NT2/D1 (cell line): Measurements from ENCODE around the gene HSFX1.
"Not testable (repeated sequence)": the region's sequence is repeated elsewhere in the genome, so short reads cannot be mapped to it uniquely, and the experiment has no call there.

ENCODE experiments used
- DNase-seq: peaks from one replicate; pipeline ENCODE4 v3.0.0-alpha.2; 2011; ENCODE audit warnings: low read depth, low spot score
- H3K27me3 ChIP-seq: 2 replicates; pipeline ENCODE4 v1.6.0; 2011; ENCODE audit warnings: mild to moderate bottlenecking; ENCODE audit not compliant: insufficient read length, insufficient read depth
- H3K36me3 ChIP-seq: 2 replicates; pipeline ENCODE4 v1.6.1; 2011; ENCODE audit warnings: mild to moderate bottlenecking, low read length, mixed read lengths; ENCODE audit not compliant: insufficient read depth, insufficient read length
- H3K4me1 ChIP-seq: 2 replicates; pipeline ENCODE4 v1.5.1; 2011; ENCODE audit not compliant: insufficient read depth, insufficient read length
- H3K4me3 ChIP-seq: 2 replicates; pipeline ENCODE4 v1.5.1; 2011; ENCODE audit warnings: low read depth; ENCODE audit not compliant: insufficient read length
- H3K9ac ChIP-seq: 2 replicates; pipeline ENCODE4 v1.6.0; 2011; ENCODE audit warnings: low read depth; ENCODE audit not compliant: insufficient read length
- H3K9me3 ChIP-seq: 2 replicates; pipeline ENCODE4 v1.5.1; 2011; ENCODE audit warnings: mild to moderate bottlenecking, low read length; ENCODE audit not compliant: insufficient read depth
- SUZ12 ChIP-seq: IDR thresholded peaks from 2 replicates; pipeline ENCODE4 v1.6.1; 2011; ENCODE audit not compliant: insufficient read length, insufficient read depth; ENCODE audit errors: extremely low read depth
- YY1 ChIP-seq: IDR thresholded peaks from 2 replicates; pipeline ENCODE4 v1.6.1; 2011; ENCODE audit not compliant: insufficient read length, insufficient read depth
- ZNF274 ChIP-seq: IDR thresholded peaks from 2 replicates; pipeline ENCODE4 v1.6.1; 2011; ENCODE audit warnings: mild to moderate bottlenecking, low read depth, low read length

Gene HSFX1

DNA sequence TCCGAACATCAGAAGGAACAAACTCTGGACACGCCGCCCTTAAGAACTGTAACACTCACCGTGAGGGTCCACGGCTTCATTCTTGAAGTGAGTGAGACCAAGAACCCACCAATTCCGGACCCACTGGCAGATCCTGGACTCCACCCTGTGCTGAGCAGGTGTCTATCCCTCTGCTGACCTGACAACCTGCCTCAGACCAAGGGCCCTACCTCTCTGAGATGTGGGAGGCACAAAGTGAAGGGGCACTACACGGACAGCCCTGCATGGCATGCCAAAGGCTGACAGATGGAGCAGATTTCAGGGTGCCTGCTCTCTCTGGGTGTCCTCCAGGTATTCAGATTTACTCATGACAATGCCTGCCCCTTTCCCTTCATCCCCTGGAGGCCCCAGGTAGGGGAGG lies 14.0 kb upstream of the HSFX1 start:
- H3K4me3 ChIP-seq = no peak overlapping the region
- no peaks in the 10 kb centered on the region for H3K27me3 ChIP-seq
- no peak for DNase-seq
- TF ChIP-seq YY1 = no peak
- no peak for TF ChIP-seq SUZ12
- no peak for TF ChIP-seq ZNF274
- H3K9me3 ChIP-seq = no peaks in the 10 kb centered on the region
- no peak overlapping the region for H3K9ac ChIP-seq
- no peaks in the 10 kb centered on the region for H3K4me1 ChIP-seq
- H3K36me3 ChIP-seq = no peaks in the 10 kb centered on the region

DNA sequence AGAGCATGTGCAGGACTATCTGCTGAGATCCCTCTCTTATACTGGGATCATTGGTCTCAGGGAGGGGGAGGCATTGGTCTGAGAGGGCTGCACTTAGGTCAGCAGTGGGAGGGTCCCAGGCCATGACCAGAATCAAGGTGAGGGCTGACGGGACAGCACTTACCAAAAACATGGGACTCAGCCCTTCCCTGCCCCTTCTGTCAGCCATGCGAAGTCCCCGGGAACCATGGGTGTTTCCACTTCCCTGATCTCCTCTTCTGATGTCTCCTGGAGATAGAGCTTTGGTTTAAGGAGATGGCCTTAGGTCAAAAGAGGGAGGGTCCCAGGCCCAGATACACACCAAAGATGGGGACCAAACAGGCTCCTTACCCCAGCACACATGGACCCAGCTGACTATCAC lies 12.9 kb upstream of the HSFX1 start:
- Histone ChIP-seq H3K27me3 (no peaks in the 10 kb centered on the region), H3K9me3 (no peaks in the 10 kb centered on the region), H3K9ac (no peak overlapping the region), H3K4me1 (no peaks in the 10 kb centered on the region), H3K4me3 (no peak overlapping the region), H3K36me3 (no peaks in the 10 kb centered on the region)
- no peak for DNase-seq
- TF ChIP-seq SUZ12 (no peak), ZNF274 (no peak), YY1 (no peak)

DNA sequence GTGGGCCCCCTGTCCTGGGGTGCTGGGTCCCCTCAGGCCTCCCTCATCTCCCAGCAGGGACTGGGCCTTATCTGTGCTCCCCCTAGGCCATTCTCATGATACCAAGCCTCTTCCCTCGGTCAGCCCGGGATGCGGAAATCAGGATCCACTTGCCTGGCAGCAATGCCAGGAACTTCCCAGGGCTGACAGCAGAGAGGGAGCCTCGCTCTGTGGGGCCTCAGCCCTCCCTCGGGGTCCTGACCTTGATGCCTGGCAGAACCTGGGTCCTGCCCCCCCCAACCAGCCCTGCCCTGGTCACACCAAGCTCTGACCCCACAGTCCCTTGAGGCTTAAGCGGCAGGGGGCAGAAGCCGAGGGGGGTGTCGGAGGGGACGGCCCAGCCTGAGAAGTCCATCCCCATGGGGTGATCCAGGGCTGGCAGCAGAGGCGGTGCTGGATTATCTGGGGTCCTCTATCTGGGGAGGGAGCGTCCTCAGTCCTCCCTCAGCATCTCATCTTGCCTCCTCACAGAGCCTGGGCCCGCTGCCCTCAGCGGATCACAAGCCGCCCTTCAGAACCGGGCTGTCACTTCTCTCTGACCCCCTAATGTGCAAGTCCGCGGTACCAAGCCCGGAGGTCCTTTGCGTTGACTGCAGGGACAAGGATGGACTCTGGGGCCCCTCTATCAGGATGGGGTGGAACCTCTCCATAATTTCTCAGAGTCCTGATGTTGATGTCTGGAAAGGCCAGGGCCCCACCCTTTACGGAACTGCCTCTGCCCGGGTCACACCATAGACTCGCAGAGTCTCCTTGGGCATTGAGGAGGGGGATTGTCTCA lies 11.8 kb upstream of the HSFX1 start:
- H3K36me3 ChIP-seq, H3K9ac ChIP-seq, H3K27me3 ChIP-seq, H3K4me1 ChIP-seq, H3K9me3 ChIP-seq, H3K4me3 ChIP-seq, DNase-seq: not testable (repeated sequence)

DNA sequence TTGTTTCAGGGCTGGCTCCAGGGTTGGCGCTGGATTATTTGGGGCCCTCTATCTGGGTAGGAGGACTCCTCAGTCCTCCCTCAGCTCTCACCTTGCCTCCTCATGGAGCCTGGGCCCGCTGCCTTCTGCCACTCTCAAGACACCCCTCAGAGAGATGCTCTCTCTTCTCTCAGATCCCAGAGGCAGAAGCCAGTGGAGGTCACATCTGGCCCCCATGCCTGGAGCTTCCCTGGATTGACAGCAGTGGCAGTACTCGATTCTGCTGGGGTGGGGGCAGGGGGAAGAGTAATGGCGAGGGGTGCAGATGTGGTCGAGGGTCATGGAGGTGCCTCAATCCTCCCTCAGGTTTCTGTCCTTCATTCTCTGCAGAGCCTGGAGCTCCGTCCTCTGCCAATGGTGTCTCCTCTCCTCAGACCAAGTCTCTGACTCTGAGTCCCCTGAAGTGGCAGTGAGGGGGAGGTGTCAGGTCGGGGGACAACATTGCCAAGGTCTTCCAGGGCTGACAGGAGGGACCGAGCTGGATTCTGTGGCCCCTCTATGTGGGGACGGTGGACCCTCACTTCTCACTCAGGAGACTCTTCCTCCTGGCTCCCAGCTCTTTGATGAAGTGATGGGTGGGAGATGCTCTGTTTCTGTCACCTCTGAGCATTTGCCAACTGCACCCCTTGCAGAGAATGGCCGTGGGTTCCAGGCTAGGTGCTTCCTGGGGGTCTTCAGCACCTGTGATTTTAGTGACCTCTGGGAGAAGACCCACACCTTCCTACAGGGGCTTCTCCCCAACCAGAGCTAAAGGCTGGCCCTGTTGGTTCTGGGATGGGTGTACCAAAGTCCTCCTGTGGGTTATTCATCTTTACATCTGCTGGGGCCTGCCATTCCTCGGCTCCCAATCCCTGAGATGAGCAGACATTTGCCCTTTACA lies 10.9 kb upstream of the HSFX1 start:
- Histone ChIP-seq H3K4me1 (no peaks in the 10 kb centered on the region), H3K9me3 (no peaks in the 10 kb centered on the region), H3K36me3 (no peaks in the 10 kb centered on the region), H3K9ac (no peak overlapping the region), H3K27me3 (no peaks in the 10 kb centered on the region), H3K4me3 (no peak overlapping the region)
- no peak for DNase-seq
- no peak for TF ChIP-seq SUZ12
- TF ChIP-seq ZNF274 = no peak
- no peak for TF ChIP-seq YY1

DNA sequence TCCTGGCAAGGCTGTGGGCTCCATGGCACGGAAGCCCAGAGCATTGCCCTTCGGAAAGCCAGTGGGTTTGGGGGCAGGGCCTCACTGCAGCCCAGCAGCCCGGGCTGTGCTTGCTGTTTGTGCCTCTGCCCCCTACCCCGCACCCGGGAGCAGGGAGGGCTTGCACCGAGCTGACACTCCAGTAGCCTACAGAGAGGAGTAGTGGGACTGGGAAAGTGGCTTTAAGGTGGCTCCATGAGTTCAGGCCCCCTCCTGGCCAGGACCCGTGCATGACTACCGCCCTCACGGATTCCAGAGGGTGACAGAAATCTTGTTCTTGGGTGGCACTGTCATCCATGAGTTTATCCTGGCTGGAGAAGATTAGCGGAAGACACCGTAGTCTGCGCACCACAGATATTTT lies 3.5 kb upstream of the HSFX1 start:
- not testable (repeated sequence) for H3K4me3 ChIP-seq, DNase-seq, H3K27me3 ChIP-seq, H3K9ac ChIP-seq, H3K4me1 ChIP-seq, H3K9me3 ChIP-seq, H3K36me3 ChIP-seq

DNA sequence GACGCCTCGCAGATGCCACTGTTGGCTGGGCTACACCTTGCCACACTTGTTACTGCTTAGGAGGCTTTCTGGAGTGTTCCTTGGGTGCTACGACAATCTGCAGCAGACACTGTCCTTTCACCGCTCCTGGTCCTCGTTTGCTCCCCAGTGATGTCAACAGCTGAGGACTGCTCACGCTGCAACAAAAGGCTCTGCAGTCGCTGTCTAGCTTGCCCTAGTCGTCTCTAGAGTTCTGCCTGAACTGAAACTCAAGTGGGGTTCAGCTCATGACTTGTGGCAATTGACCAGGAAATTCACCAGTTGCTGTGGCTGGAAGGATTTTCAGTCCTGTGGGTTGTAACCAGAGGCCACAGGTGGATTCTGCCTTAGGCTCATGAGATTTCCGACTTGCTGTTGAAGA lies 842 bp upstream of the HSFX1 start:
- not testable (repeated sequence) for H3K9ac ChIP-seq, DNase-seq, H3K27me3 ChIP-seq, H3K9me3 ChIP-seq, H3K36me3 ChIP-seq, H3K4me1 ChIP-seq, H3K4me3 ChIP-seq

DNA sequence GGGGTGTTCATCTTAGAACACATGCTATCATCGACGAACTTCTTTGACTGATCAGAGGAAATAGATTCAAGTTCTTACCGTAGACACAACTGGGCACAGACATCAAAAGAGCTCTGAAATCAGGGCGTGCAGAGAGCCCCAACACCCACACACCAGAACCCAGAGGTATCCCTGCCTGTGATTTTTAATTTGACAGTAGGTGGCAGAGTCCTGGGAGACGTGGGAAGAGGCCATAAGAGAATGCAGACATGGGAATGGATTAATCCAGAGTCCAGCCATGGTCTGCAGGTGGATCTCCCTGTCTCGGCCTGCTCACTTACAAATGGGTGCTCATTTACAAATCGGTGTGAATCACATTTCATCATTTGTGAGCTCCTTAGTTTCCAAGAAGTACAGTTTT lies 4.1 kb downstream of the HSFX1 start:
- not testable (repeated sequence) for H3K9ac ChIP-seq, H3K9me3 ChIP-seq, H3K36me3 ChIP-seq, H3K27me3 ChIP-seq, H3K4me1 ChIP-seq, H3K4me3 ChIP-seq, DNase-seq

DNA sequence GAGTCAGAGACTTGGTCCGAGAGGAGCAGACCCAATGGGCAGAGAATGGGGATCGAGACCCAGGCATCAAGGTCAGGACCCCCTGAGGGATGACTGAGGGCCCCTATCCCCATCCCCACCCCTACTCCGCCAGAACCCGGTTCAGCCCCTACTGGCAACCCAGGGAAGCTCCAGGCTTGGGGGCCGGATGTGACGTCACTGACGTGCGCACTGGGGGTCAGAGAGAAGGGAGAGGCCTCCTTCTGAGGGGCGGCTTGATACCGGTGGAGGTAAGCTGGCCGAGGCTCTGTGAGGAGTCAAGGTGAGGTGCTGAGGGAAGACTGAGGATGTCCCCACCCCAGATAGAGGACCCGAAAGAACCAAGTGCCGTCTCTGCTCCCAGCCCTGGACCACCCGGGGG lies 7.9 kb downstream of the HSFX1 start, which contains the start of gene MAGEA9:
TSS of gene MAGEA9 (plus strand) at position 204 of the 400 bp plus-strand sequence. CDS start 4,281 bp downstream, outside the sequence.
- H3K36me3 ChIP-seq, H3K4me3 ChIP-seq, H3K9me3 ChIP-seq, H3K9ac ChIP-seq, DNase-seq, H3K4me1 ChIP-seq, H3K27me3 ChIP-seq: not testable (repeated sequence)

DNA sequence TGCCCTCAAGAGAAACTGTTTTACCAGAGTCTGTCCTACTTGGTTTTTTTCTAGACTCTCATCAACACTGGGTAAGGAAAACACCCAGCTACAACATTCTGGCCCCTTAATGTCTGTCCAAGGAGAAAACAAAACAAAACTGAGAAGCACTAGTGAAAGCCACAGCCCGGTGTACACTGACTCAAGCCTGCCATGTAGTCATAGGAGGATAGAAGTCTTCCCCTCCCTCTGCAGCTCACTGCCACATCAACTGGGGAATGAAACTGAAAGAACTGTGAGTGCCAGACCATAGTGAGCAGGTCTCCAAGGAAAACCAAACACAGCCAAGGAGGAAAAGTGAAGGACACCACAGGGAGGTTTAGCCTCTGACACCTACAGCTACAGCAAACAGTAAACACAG lies 21.7 kb downstream of the HSFX1 start:
- not testable (repeated sequence) for H3K36me3 ChIP-seq, H3K27me3 ChIP-seq, H3K4me1 ChIP-seq, H3K9ac ChIP-seq, H3K9me3 ChIP-seq, DNase-seq, H3K4me3 ChIP-seq
